SU-DHL-6 (cell line): ENCODE results near the gene SORCS2.

Source experiments
- H2AFZ ChIP-seq: fragments of 200-600 bp; sonication (generic); 2 replicates; pipeline ENCODE4 v1.6.1; 2014; ENCODE audit warnings: low read depth, mild to moderate bottlenecking, moderate library complexity, mixed read lengths, antibody characterized with exemption, low read length; ENCODE audit not compliant: severe bottlenecking
- H3F3A ChIP-seq: fragments of 200-600 bp; shearing (Covaris generic); 2 replicates; pipeline ENCODE4 v1.6.0; 2016; ENCODE audit warnings: antibody characterized with exemption, mild to moderate bottlenecking; ENCODE audit not compliant: insufficient read depth
- H3K27ac ChIP-seq: fragments of 200-600 bp; sonication (generic); 2 replicates; pipeline ENCODE4 v1.5.1; 2016; ENCODE audit warnings: low read depth, mild to moderate bottlenecking, low read length, moderate library complexity, mixed read lengths
- H3K27me3 ChIP-seq: fragments of 200-600 bp; sonication (generic), shearing (Covaris generic); 2 replicates; pipeline ENCODE4 v1.6.0; 2014; ENCODE audit warnings: mild to moderate bottlenecking, low read length
- H3K36me3 ChIP-seq: fragments of 200-600 bp; sonication (generic); 2 replicates; pipeline ENCODE4 v1.6.1; 2014; ENCODE audit warnings: mild to moderate bottlenecking, low read length, mixed read lengths
- H3K4me2 ChIP-seq: fragments of 300-600, 200-600 bp; shearing (Covaris generic), sonication (generic); 2 replicates; pipeline ENCODE4 v1.6.0; 2014; ENCODE audit warnings: low read length, low read depth, mild to moderate bottlenecking; ENCODE audit not compliant: poor library complexity, severe bottlenecking
- H3K4me3 ChIP-seq: fragments of 200-600 bp; sonication (generic); 2 replicates; pipeline ENCODE4 v1.5.1; 2014; ENCODE audit warnings: antibody characterized with exemption, low read length, mild to moderate bottlenecking, mixed read lengths; ENCODE audit not compliant: insufficient read depth, poor library complexity, severe bottlenecking
- H3K79me2 ChIP-seq: fragments of 200-600 bp; sonication (generic); 2 replicates; pipeline ENCODE4 v1.6.1; 2014; ENCODE audit warnings: mild to moderate bottlenecking, low read length, moderate library complexity; ENCODE audit not compliant: insufficient read depth
- H3K9ac ChIP-seq: fragments of 200-600 bp; sonication (generic); 2 replicates; pipeline ENCODE4 v1.7.0; 2014; ENCODE audit warnings: mild to moderate bottlenecking, low read length
- H3K9me2 ChIP-seq: fragments of 200-600 bp; sonication (generic); replicated peaks from 2 replicates; pipeline ENCODE4 v1.6.1; 2014; ENCODE audit warnings: low read length; ENCODE audit not compliant: insufficient read depth
- H3K9me3 ChIP-seq: fragments of 200-600 bp; sonication (generic); 2 replicates; pipeline ENCODE4 v1.6.1; 2014; ENCODE audit warnings: low read length, mixed read lengths; ENCODE audit not compliant: insufficient read depth
- H4K20me1 ChIP-seq: fragments of 200-600 bp; sonication (generic); 2 replicates; pipeline ENCODE4 v1.6.1; 2014; ENCODE audit warnings: low read depth, mild to moderate bottlenecking, antibody characterized with exemption, low read length, moderate library complexity, mixed read lengths
- EZH2phosphoT487 ChIP-seq: fragments of 200-600 bp; sonication (generic), shearing (Covaris generic); conservative IDR thresholded peaks from 2 replicates; pipeline ENCODE4 v1.6.1; 2018; ENCODE audit warnings: mild to moderate bottlenecking, antibody characterized with exemption, low read length, moderate library complexity, mixed read lengths
- TF ChIP-seq, protein P1 (sequence below): fragments of 200-600 bp; sonication (generic); IDR thresholded peaks from one replicate; pipeline ENCODE4 v1.5.1; 2017; ENCODE audit warnings: antibody characterized with exemption, mild to moderate bottlenecking, low read length, moderate library complexity; ENCODE audit not compliant: insufficient read depth, poor library complexity, severe bottlenecking

Gene SORCS2

DNA sequence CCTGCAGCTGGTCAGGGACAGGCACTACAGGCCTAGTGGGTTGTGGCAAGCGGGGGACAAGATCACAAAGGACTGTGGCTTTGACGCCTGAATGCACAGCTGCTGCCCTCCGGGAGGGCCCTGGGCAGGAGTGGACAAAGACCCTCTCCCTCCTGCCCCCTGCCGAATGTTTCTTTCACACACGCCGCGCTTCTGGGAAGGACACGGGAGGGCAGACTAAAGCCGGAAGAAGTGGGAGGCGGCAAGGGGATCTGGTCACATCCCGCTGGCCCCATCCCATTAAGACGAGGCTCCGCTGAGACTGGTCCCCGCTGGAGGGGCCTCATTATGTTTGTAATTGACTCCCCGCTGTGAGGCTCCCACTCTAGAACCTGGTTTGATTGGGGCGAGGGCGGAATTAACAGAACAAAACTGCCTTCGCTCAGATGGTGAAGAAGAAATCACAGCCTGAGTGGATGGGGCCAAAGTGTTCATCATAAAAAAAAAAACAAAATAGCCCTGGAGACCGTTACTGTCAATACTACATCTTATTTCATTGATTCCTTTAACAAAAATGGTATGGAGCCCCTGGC lies 280.2 kb downstream of the SORCS2 start:
- Histone ChIP-seq H3K4me2 (no peak overlapping the region), H3K27ac (no peak overlapping the region), H3K9me2 (no peaks in the 10 kb centered on the region), H3K9me3 (no peaks in the 10 kb centered on the region), H3F3A (no peaks in the 10 kb centered on the region), H3K9ac (no peak overlapping the region), H3K4me3 (no peak overlapping the region), H4K20me1 (no peaks in the 10 kb centered on the region), H3K27me3 (no peaks in the 10 kb centered on the region), H3K79me2 (no peaks in the 10 kb centered on the region), H3K36me3 (no peaks in the 10 kb centered on the region), H2AFZ (no peak overlapping the region)
- TF ChIP-seq, protein P1, sequence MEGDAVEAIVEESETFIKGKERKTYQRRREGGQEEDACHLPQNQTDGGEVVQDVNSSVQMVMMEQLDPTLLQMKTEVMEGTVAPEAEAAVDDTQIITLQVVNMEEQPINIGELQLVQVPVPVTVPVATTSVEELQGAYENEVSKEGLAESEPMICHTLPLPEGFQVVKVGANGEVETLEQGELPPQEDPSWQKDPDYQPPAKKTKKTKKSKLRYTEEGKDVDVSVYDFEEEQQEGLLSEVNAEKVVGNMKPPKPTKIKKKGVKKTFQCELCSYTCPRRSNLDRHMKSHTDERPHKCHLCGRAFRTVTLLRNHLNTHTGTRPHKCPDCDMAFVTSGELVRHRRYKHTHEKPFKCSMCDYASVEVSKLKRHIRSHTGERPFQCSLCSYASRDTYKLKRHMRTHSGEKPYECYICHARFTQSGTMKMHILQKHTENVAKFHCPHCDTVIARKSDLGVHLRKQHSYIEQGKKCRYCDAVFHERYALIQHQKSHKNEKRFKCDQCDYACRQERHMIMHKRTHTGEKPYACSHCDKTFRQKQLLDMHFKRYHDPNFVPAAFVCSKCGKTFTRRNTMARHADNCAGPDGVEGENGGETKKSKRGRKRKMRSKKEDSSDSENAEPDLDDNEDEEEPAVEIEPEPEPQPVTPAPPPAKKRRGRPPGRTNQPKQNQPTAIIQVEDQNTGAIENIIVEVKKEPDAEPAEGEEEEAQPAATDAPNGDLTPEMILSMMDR, result no peak
- no peak for TF ChIP-seq EZH2phosphoT487

DNA sequence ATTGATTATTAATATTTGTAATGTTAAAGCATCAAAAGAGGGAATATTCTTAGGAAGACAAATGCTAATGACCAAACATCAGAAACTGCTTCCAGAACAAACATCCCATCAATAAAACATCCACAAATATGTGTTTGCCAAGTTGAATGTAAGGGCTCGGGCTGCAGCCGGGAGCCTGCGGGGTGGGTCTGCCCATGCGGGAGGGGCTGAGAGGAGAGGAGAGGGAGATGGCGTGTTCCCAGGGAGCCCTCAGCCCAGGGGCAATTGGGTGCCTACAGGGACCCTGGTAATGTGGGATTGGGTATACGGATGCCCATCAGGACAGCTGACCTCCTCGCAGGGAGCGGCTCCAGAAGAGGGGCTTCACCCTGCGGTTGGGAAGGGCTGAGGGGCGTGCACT lies 280.7 kb downstream of the SORCS2 start:
- H3K27ac ChIP-seq, result no peak overlapping the region
- no peak overlapping the region for H3K9ac ChIP-seq
- H3K4me2 ChIP-seq, result no peak overlapping the region
- no peaks in the 10 kb centered on the region for H4K20me1 ChIP-seq
- no peak overlapping the region for H3K4me3 ChIP-seq
- H3K79me2 ChIP-seq, result no peaks in the 10 kb centered on the region
- no peaks in the 10 kb centered on the region for H3K9me3 ChIP-seq
- no peaks in the 10 kb centered on the region for H3F3A ChIP-seq
- H2AFZ ChIP-seq, result no peak overlapping the region
- H3K36me3 ChIP-seq, result no peaks in the 10 kb centered on the region
- TF ChIP-seq, protein P1, result no peak
- TF ChIP-seq EZH2phosphoT487, result no peak
- H3K9me2 ChIP-seq, result no peaks in the 10 kb centered on the region
- H3K27me3 ChIP-seq, result no peaks in the 10 kb centered on the region

DNA sequence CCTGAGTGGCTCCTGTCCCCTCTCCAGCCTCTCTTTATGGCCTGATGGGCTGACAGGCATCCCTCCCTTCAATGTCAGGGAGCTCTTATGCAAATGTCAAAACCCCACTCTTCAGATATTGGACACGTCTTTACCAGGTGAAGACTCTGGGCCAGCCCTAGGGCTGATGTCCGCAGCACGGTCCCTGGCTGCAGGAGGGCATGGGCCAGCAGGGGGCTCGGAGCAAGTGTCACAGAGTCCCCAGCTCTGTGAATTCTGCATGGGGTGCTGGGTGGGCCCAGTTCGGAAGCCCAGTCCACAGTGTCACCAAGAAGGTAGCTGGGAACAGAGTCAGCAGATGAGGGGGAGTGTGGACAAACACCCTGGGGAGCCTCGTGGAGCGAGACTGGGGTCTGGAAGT lies 282.0 kb downstream of the SORCS2 start:
- Histone ChIP-seq H3K36me3 (no peaks in the 10 kb centered on the region), H3K4me2 (no peak overlapping the region), H3K9me3 (no peaks in the 10 kb centered on the region), H3K9me2 (no peaks in the 10 kb centered on the region), H3F3A (no peaks in the 10 kb centered on the region), H3K4me3 (no peak overlapping the region), H3K79me2 (no peaks in the 10 kb centered on the region), H4K20me1 (no peaks in the 10 kb centered on the region), H2AFZ (no peak overlapping the region), H3K27me3 (no peaks in the 10 kb centered on the region), H3K9ac (no peak overlapping the region), H3K27ac (no peak overlapping the region)
- TF ChIP-seq, protein P1, result no peak
- no peak for TF ChIP-seq EZH2phosphoT487
